Activated CD8-positive, alpha-beta memory T cell treated with anti-CD3 and anti-CD28 coated beads, Interleukin-2, amount 50 U/mL, for 1 hour (primary cell): ENCODE measurements around the gene CCNH.

Experiments used
- DNase-seq: peaks from one replicate; pipeline ENCODE4 v3.0.0-alpha.2; 2020; ENCODE audit errors: extremely low read depth

Gene CCNH

DNA sequence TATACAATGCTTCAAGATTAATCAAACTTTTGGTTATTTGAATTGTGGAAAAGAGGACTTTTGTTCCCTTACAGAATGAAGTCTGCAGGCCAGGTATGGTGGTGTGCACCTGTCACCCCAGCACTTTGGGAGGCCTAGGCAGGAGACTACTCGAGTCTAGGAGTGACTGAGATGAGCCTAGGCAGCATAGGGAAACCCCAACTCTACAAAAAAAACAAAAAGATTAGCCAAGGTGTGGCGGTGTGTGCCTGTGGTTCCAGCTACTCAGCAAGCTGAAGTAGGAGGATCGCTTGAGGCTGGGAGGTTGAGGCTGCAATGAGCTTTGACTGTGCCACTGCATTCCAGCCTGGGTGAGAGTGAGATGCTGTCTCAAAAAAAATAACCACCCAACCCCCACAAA is 9.3 kb downstream of the CCNH start:
- no peak for DNase-seq

DNA sequence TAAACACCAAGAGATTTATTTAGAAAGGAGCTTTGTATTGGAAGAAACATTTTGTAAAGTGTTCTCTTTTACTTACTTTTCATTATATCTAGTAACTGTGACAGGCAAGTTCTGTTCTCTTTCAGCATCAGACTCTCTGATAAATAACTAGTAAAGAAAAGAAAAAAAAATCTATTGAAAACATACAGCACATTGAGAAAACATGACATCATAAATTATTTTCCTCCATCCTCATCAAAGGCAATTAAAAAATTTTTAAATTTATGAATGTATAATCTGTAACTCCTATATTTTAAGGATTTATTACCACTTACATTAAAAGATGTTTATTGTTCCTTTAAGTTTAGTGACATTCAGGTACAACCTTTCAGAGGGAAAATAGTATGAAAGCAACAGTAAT is 11.1 kb downstream of the CCNH start:
- DNase-seq = no peak

DNA sequence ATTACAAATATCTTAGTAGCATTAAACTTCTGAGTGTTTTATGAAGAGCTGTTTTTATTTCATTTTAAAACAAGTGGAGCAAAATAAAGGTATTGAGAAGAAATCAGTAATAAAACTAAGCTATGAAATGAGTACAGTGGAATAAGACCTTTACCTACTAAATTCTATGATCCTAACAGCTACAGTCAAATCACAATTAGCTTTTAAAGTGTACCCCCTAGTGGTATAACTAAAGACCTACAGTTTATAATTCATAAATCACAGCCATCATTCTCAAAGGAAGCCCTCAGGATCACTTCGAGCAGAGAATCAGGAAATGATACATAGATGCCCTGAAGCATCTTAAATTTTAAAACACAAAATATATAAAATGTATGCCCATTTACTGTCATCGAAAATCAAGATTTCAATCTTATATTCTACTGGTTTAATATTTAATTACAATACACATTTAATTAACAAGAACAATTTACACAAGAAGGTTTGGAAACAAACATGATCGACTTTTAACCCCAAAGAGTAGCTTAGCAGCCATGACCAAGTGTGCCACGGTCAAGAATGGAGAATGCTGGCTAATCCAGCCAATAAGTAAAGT is 12.3 kb downstream of the CCNH start:
- no peak for DNase-seq

DNA sequence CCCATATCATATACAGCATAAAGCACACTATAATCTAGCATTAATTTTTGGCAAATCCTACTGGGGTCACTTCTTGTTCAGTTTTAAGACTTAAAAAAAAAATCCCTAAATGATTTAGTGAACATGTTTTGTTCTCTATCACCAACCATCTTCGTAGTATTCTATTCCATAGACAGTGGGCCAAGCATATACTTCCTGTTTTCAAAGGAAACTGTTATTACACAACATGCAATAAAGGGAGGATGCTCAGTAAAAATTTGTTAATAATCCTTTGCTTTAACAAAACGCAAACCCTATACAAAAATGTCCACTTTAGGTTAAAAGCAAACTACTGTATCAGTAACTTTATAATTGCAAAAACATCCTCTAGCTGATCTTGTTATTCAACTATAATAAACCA is 13.0 kb downstream of the CCNH start:
- no peak for DNase-seq

DNA sequence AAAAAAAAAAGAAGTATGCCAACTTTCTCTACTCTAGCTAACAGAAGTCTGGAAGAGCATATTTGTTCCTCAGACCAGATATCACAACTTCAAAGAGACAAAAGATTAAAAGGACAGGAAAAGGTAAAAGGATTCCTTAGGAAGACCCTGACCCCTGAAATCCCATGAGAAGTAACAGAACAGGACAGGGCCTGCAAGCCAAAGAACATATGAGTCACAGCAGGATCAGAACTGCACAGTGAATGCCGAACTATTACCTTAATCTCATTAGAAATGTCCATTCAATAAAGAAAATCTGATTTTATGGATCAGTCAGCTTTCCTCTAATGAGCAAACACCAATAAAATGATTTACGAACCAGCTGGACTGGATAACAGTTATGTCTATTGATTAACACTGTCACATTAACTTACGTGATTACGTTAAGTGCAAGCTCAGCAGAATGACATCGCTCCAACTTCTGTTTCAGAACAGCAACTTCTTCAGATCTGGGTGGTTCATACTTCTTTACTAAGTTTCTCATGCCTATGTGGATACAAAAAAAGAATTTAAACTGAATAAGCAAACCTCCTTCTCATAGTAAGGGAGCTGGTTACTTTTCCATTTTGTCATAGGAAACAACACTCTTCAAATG is 13.6 kb downstream of the CCNH start:
- DNase-seq = no peak

DNA sequence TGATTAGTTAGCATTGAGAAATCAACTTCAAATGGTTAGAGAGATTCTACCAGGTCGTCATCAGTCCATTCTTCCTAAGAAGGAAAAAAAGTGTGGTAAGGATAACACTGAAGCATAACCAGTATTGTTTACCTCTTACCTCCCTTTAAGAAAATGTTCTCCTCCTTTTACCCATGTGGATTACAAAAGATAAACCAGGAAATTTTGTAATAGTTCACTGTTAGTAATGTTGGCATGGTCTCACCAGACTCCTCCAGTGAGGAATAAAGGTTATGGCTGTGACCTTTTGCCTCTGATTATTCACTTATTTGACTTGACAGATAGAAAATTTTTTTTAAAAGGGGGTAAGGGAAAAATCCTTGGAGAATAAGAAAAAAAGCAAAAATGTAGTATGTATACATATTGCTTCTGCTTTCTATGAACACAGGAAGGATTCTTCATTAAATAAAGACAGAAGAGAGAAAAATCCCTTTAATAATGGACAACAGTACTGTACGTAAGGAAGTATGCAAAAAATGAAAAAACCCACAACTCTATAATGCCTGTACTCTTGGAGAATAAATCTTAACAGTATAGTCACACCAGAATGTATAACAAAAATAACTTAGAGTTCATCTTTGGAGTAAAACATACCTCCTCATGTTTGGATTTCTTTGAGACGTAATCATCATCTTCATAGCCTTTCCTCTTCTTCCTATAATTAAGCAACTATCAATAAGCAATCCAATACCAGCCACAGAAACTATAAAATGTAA is 18.1 kb downstream of the CCNH start:
- no peak for DNase-seq

DNA sequence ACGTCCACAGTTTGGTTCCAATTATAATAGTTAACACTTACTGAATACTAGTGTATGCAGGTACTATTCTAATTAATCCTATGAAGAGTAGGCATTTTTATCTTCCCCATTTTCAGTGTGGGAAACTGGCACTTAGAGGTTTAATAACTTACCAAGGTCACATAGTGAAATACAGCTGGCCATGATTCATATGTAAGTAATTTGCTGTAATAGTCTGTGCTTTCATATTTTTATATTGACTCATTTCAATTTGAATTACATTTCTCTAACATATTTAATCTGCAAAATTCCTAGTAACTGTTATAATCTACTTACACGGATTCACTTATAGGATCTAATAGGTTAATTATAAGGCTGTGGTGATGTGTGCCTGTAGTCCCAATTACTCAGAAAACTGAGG is 19.4 kb downstream of the CCNH start:
- no peak for DNase-seq

DNA sequence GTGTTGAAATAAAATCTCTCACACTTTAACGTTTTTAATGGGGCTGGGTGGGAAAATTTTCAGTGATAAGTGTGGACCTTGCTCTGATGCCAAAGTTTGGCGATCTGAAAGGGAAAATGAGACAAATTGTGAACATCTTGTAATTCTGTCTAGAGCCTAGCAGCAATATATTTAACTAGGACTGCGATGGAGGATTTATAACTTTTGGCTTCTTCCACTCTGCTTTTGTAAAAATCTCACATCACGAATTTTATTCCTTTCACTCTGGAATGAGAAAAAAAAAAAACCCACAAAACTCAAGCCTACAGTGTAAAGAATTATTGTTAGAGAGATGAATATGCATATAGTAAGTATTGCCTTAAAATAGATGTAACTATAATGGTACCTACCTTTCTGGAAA is 19.9 kb downstream of the CCNH start:
- no peak for DNase-seq

DNA sequence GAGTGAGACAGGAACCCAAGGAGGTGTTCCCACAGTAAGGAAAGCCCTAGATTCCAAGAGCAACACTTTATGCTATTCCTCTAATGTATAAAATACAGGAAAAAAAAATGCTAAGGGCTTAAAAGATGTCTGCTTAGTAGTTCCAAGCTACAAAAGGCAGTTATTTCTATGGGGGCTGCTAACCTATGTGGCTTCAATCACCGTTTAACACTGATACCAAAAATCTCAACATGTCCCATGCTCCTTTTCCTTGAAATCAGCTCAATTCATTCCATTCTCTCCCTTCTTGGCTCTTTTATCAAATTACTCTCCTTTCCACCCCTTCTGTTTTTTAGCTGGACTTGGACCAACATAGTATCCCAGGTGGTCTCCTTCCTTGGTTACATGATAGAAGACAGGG is 20.6 kb downstream of the CCNH start:
- no peak for DNase-seq

DNA sequence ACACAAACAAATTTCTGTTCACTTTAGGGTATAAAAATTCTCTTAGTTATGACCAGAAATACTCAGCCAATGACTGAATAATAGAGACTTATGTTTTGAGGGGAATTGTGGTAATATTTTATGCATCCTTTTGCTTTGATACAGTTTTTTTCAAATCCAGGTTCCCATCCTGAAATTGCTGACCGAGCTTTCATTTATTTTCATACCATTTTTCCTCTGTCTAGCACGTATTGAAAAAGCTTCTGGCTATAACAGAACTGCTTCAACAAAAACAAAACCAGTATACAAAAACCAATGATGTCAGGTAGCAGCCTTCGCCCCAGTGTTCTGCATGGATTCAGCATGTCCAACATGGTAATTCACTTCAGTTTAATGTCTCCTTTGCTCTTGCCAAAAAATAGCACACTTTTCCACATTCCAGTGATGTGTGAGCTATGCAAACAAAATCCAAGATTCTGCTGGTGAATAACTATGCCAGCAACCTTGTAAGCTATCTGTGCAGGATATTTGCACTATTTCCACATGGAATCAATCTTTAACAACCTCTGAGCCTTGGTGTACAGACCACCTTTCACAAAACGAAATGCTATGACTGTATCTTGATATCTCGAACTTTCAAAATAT is 22.0 kb downstream of the CCNH start:
- no peak for DNase-seq

DNA sequence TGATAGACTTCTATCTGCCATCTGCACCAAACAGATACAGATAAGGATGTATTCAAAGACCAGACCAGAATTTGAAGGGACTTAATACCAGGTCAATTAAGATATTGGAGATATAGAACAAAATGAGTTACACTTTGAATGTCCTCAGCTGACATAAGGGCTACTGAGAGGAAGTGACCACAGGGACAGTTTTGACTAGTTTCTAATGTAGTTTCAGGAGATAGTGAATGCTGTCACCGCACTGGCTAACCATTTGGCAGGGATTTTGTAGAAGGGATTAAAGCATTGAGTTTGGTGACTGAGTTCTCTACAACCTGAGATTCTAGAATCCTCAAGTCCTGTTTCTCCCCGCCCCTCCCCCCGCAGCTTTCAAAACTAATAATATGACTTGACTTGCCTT is 22.7 kb downstream of the CCNH start:
- DNase-seq = no peak

DNA sequence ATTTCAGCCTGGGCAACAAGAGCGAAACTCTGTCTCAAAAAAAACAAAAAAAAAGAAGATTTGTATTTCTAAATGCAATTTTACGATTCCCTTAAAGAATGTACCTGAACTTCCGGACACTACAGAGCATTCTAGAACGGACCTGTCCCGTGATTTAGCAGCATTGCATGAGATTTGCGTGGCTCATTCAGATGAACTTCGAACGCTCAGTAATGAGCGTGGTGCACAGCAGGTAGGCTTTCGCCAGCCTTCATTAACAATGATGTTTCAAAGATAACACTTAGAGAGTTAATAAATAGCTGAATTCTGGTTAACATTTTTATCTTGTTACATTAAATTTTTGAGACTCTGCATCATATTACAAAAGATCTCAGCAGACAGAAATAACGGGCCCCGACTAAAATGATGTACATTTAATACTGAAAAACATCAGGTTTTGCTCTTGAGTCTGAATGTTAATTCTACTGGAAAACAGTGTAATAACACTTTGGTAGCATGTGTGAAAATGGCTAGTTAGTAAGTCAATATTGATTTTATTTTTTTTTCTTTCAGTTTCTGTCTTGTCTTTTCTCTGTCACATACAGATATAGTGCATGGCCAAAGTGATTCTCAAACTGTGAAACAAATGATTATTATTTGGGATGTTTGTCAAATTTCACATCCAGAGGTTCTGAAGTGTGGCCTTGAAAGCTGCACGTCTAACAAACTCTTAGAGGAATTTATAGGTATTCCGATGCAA is 23.3 kb downstream of the CCNH start:
- DNase-seq = no peak

DNA sequence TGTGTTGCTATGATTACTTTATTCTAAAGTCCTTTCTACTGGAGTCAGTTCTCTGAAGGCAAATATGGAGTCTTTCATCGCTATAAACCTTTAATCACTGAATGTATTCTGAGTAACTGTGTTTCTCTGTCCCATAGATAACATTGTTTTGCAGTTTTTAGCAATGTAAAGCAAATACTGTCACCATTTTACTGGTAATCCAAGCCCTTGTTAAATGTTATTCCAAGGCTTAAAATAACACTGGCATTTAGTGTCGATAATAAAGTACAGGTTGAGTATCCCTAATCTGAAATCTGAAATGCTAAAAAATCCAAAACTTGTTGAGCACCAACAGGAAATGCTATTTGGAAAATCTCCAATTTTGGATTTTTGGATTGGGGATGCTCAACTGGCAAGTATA is 24.6 kb downstream of the CCNH start:
- no peak for DNase-seq

DNA sequence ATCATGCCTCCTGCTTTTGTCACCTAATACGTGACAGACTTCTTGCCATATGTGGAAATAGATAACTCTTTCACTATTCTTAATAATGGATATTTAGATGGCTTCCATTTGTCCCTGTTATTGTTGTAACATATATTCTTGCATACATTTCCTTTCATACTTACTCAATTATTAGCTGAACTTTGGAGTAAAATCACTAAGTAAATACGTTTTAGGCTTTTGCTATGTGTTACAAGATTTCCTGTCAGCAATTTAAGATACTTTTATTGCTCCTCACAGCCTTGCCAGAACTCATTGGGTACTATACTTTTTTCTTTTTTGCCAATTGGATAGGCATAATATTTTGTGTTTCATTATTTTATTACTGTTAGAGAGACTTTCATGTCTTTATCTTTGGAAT is 26.9 kb downstream of the CCNH start:
- DNase-seq = no peak

DNA sequence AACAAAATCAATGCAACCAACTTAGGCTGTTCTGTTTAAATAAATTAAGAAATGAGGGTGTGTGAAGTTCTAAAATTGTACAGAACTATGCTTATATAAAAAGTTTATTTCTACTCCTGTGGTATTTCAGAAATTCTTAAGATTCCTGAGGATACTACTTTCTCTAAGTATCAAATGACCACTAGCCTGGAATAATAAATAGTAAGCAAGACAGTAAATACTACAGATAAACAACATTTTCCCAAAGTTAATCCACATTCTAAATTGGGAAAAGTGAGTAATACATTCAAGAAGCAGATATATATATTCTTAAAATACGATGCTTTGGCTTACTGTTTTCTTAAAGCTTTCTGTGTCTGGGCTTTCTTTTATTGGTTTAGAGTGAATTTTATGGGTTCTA is 29.5 kb downstream of the CCNH start:
- no peak for DNase-seq

DNA sequence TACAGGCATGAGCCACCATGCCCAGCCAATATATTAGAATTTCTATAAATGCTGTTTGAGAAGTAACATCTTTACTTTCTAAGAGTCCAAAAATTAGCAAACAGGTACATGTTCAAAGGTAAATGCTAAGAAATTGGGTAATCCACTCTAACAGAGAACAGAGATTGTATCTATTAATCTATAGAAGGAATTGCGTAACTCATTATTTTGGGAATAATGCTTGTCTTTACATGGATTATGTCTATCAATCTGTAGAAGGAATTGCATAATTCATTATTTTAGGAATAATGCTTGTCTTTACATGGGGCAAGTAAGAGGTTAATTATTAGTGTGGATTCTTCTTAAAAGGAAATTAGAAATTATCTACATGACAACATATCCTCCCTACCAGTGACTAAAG is 30.5 kb downstream of the CCNH start:
- DNase-seq = no peak

DNA sequence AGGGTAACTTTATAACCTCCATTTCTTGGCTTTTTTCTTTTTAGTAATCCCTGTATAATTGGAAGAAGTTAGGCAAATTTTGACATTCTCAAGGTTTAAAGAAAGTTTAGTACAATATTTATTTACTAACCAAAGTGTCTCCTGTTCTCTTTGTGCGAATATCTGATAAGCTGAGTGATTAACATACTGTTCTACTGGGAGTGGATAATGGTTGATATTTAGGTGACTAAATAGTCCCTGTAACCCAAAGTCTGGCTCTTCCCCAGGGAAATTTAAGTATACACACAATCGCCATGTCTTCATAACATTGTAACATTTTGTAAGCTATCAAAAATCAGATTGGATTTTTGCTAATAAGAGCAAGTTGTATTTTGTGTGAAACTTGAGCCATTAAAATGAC is 40.0 kb downstream of the CCNH start:
- DNase-seq = no peak

DNA sequence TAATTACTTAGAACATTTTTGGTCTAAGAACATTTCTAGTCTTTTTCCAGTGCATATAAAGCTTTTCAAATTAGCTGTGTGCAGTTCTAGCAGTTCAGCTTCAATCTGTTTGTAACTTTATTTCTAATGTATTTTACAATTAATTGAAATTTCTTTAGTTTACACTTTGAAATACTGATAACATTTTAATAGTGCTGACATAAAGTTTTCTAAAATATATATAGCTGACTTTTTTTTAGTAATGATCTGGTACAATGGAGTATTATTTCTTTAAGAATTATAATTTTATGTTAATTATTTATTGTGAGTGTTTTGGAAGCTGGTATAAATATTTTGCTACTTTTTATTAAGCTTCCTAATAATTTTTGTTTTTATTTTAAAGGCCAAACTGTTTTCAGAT is 43.3 kb downstream of the CCNH start:
- DNase-seq = no peak

DNA sequence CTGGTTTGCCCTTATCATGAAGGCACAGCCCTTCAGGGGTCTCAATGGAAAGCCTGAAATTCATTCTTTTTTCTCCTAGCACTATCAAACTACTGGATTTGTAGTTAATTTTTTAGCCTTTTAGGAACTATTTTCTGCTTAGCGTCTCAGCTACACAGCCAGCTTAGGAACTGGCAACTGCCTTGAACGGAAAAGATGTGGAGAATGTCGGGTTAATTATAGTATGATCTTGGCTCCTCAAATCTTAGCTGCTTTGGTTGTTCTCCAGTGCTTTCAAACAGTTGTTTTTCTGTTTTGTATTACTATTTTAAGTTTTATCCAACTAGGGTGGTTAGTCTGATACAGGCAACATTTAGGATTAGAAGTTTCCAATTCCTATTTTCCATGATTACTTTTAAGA is 44.1 kb downstream of the CCNH start:
- no peak for DNase-seq

DNA sequence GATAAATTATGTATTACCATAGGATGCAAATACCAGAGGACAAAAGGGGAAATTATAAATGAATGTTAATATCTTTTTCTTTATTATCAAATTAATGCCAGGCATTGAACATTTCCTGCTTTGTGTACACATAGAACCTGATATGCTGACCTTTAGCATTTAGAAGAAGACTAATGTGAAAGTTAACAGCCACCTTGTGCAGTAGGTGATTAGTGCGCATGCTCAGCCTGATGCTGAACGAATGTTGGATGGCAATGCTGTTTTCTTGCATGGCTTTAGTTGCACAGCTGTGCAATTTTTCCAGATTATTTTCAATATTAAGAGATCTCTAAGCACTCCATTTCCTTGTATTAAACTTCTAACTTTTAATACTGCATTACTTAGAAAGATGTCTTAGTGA is 45.5 kb downstream of the CCNH start:
- no peak for DNase-seq

DNA sequence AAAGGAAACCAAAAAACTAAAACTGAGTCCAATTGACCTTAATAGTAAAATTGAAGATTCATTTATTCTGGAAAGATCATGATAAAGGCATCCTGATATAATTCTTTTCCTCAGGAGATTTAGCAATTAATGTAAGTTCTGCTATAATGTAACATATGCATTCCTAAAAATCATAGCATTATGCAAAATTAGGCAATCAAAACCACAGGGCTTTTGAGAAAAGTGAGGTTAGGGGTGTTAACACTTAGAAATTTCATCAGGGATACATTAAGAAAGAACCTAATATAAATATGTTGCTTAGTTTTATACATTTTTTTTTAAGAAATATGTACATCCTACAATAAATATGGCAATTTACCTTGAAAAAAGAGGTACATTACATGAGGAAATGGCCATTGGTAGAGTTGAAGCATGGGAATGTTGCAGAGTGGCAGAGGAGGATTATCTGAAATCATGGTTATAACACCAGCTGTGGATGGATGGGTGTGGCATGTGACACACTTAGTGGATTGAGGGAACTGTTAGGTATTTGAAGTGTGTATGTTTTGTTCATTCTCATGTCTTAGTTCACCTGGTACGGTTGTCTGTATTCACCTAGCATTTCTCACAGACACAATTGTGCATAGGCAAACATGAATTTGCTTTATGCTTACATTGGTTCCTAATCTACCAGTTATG is 51.1 kb downstream of the CCNH start:
- no peak for DNase-seq

DNA sequence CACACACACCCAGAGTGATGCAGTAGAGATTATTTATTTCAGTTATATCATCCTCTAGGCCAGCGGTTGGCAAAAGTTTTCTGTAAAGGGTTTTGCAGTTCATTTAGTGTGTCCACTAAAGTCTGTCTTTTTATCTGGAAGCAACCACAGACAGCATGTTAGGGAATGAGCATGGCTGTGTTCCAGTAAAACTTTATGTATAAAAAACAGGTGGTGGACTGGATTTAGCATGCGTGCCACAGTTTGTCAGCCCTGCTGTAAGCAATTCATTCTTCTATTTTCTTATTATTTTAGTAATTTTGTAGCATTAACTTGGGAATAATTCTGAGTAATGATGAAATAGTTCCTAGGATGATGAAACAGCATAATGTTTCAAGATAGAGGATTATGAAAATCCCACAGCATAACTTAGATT is 51.7 kb downstream of the CCNH start:
- DNase-seq = no peak
